CD14-positive monocyte (primary cell): Measurements from ENCODE around the gene GSTCD. TPM values are rescaled to one million over a fixed set of nuclear protein-coding genes. Genes with fewer than 3 reads are reported as not detected.

Experiments used
- DNase-seq, 3 donors: peaks; one replicate each; pipeline ENCODE4 v3.0.0-alpha.2; 2011 to 2022
- H2AFZ ChIP-seq: 2 replicates; pipeline ENCODE4 v1.6.0; 2012; ENCODE audit warnings: mild to moderate bottlenecking, low read depth, low read length, inconsistent platforms; ENCODE audit not compliant: insufficient read depth, poor library complexity, severe bottlenecking
- H3K27ac ChIP-seq, 2 donors: 1 replicate in 1 of 2; 2 replicates in 1 of 2; pipeline ENCODE4 v1.5.1; 2012 to 2013; ENCODE audit warnings: low read length in 2 of 2, control low read depth in 1 of 2, inconsistent platforms in 1 of 2, low read depth in 1 of 2, mild to moderate bottlenecking in 1 of 2
- H3K27me3 ChIP-seq, 2 donors: one replicate each; pipeline versions ENCODE4 v1.6.0 to v1.6.1; 2011 to 2013; ENCODE audit warnings: low read length in 2 of 2; ENCODE audit not compliant: control insufficient read depth in 2 of 2, insufficient read depth in 2 of 2
- H3K36me3 ChIP-seq, 2 donors: replicated peaks in 1 of 2; 1 replicate in 1 of 2; 2 replicates in 1 of 2; pipeline versions ENCODE4 v1.5.1 to v1.6.1; 2012 to 2013; ENCODE audit warnings: low read length in 2 of 2, control low read depth in 1 of 2, inconsistent platforms in 1 of 2, mild to moderate bottlenecking in 1 of 2; ENCODE audit not compliant: insufficient read depth in 2 of 2, control insufficient read depth in 1 of 2
- H3K4me1 ChIP-seq, 2 donors: 1 replicate in 1 of 2; 2 replicates in 1 of 2; pipeline versions ENCODE4 v1.5.1 to v1.6.1; 2012 to 2013; ENCODE audit warnings: low read length in 2 of 2, control low read depth in 1 of 2, inconsistent platforms in 1 of 2, mild to moderate bottlenecking in 1 of 2, moderate library complexity in 1 of 2; ENCODE audit not compliant: insufficient read depth in 2 of 2, control insufficient read depth in 1 of 2
- H3K4me2 ChIP-seq: replicated peaks from 2 replicates; pipeline ENCODE3; 2012; ENCODE audit warnings: low read length, moderate library complexity, mild to moderate bottlenecking; ENCODE audit not compliant: poor library complexity, severe bottlenecking; ENCODE audit errors: extremely low read depth
- H3K4me3 ChIP-seq, 3 experiments: fragments of 200-600 bp in 1 of 3; sonication (generic) in 1 of 3; replicated peaks in 1 of 3; 1 replicate in 2 of 3; 2 replicates in 1 of 3; pipeline ENCODE4 v1.5.1; 2011 to 2013; ENCODE audit warnings: low read length in 3 of 3, mild to moderate bottlenecking in 3 of 3, control low read depth in 2 of 3, low read depth in 2 of 3, inconsistent platforms in 1 of 3, moderate library complexity in 1 of 3
- H3K79me2 ChIP-seq: 2 replicates; pipeline ENCODE4 v1.6.0; 2012; ENCODE audit warnings: mild to moderate bottlenecking, control low read depth, inconsistent platforms, low read length, moderate library complexity; ENCODE audit not compliant: insufficient read depth
- H3K9ac ChIP-seq: 2 replicates; pipeline ENCODE4 v1.6.0; 2017; ENCODE audit warnings: low read length, mild to moderate bottlenecking; ENCODE audit not compliant: insufficient read depth, poor library complexity, severe bottlenecking
- H3K9me3 ChIP-seq, 2 donors: replicated peaks in 1 of 2; 1 replicate in 1 of 2; 2 replicates in 1 of 2; pipeline versions ENCODE4 v1.5.1 to v1.6.1; 2012 to 2013; ENCODE audit warnings: low read length in 2 of 2, control low read depth in 1 of 2; ENCODE audit not compliant: control insufficient read depth in 1 of 2, insufficient read depth in 1 of 2
- H4K20me1 ChIP-seq: 2 replicates; pipeline ENCODE4 v1.6.0; 2012; ENCODE audit warnings: mild to moderate bottlenecking, low read length, control low read depth, moderate library complexity; ENCODE audit not compliant: insufficient read depth
- H3K27ac Mint-ChIP-seq, 7 donors: one replicate each; pipeline ENCODE4 v1.8.0; 2020; ENCODE audit warnings: mild to moderate bottlenecking in 7 of 7, mixed read lengths in 7 of 7, moderate library complexity in 6 of 7, inconsistent platforms in 2 of 7
- H3K27me3 Mint-ChIP-seq, 3 donors: one replicate each; pipeline ENCODE4 v1.8.0; 2021 to 2022; ENCODE audit warnings: low read depth in 3 of 3, mild to moderate bottlenecking in 3 of 3, mixed read lengths in 3 of 3, moderate library complexity in 3 of 3, inconsistent platforms in 1 of 3
- H3K36me3 Mint-ChIP-seq, 2 donors: one replicate each; pipeline ENCODE4 v1.8.0; 2020; ENCODE audit warnings: mixed read lengths in 2 of 2, inconsistent platforms in 1 of 2, mild to moderate bottlenecking in 1 of 2
- H3K4me1 Mint-ChIP-seq: one replicate; pipeline ENCODE4 v1.8.0; 2020; ENCODE audit warnings: mild to moderate bottlenecking, mixed read lengths
- H3K4me3 Mint-ChIP-seq, 2 donors: one replicate each; pipeline ENCODE4 v1.8.0; 2020; ENCODE audit warnings: mild to moderate bottlenecking in 2 of 2, mixed read lengths in 2 of 2, moderate library complexity in 1 of 2
- H3K9me3 Mint-ChIP-seq, 7 donors: one replicate each; pipeline ENCODE4 v1.8.0; 2020 to 2022; ENCODE audit warnings: mixed read lengths in 7 of 7, mild to moderate bottlenecking in 6 of 7, moderate library complexity in 6 of 7, inconsistent platforms in 2 of 7
- CTCF ChIP-seq: fragments of 200-600 bp; IDR thresholded peaks from one replicate; pipeline ENCODE4 v1.8.0; 2022; ENCODE audit warnings: antibody characterized with exemption, mild to moderate bottlenecking
- WGBS: methylation state at CpG from one replicate; pipeline ENCODE4 v1.1.5; 2013; ENCODE audit warnings: missing lambda C conversion rate; ENCODE audit not compliant: insufficient coverage; 5-methylcytosine and 5-hydroxymethylcytosine counted together
- intact Hi-C, 2 donors: fragments of 100-400 bp; cut with micrococcal nuclease; formaldehyde crosslinking; loops; one replicate each; pipeline versions ENCODE4 v1.15.0 to v1.15.1; 2023
- polyA plus RNA-seq, 3 donors: library from polyadenylated mRNA; depleted of rRNA in 1 of 3; unstranded in 2 of 3; stranded (reverse) in 1 of 3; fragments of 300-500 nt in 2 of 3; fragments of >200 nt in 1 of 3; fragmentation: Illumina TruSeq in 2 of 3; gene quantifications; 1 replicate in 2 of 3; 2 replicates in 1 of 3; pipeline ENCODE4 v1.2.3, GENCODE V29; 2012 to 2021

GSTCD gene
- polyA plus RNA-seq, 3 donors, result 0.93 to 1.5 (median 1.2) TPM

- H3K9me3 Mint-ChIP-seq, result no peaks in the 10 kb centered on the region
- H3K27me3 Mint-ChIP-seq, result peaks cover 0 to 2% (median 2%) of the 10 kb centered on the region in 3 donors
- no peak overlapping the region for H3K9ac ChIP-seq
- H3K27ac Mint-ChIP-seq, result no peak overlapping the region
- no peak overlapping the region for H3K4me3 Mint-ChIP-seq
- no peak overlapping the region for H3K4me3 ChIP-seq
- H3K4me1 Mint-ChIP-seq, result no peaks in the 10 kb centered on the region
- H3K36me3 ChIP-seq, result no peaks in the 10 kb centered on the region
- H3K9me3 ChIP-seq, result no peaks in the 10 kb centered on the region
- H2AFZ ChIP-seq, result no peak overlapping the region
- H3K27me3 ChIP-seq, result no peaks in the 10 kb centered on the region
- no peak overlapping the region for H3K4me2 ChIP-seq
- WGBS, result 100% methylated on average over 1 of the region's 3 CpGs
- no peak for TF ChIP-seq CTCF
- H3K4me1 ChIP-seq, result no peaks in the 10 kb centered on the region
- no peak for DNase-seq
- intact Hi-C loops, result no loop called here
- no peaks in the 10 kb centered on the region for H3K36me3 Mint-ChIP-seq
- no peak overlapping the region for H3K27ac ChIP-seq
- no peaks in the 10 kb centered on the region for H4K20me1 ChIP-seq
- no peaks in the 10 kb centered on the region for H3K79me2 ChIP-seq
Measured at GRCh38 chr4:105870963-105871362, 162.4 kb downstream of the GSTCD start.

GRCh38 chr4:105871997-105872396 lies 163.4 kb downstream of the GSTCD start:
- Mint-ChIP-seq H3K4me3 (no peak overlapping the region), H3K4me1 (no peaks in the 10 kb centered on the region)
- 100% methylated on average over 1 of the region's 2 CpGs for WGBS

More at GRCh38 chr4:105871997-105872396, 163.4 kb downstream of the GSTCD start:
- no peak overlapping the region for H3K4me2 ChIP-seq
- H3K79me2 ChIP-seq, result no peaks in the 10 kb centered on the region
- H3K9ac ChIP-seq, result no peak overlapping the region
- no peak overlapping the region for H2AFZ ChIP-seq
- no peaks in the 10 kb centered on the region for H3K27me3 ChIP-seq
- Mint-ChIP-seq H3K36me3 (no peaks in the 10 kb centered on the region), H3K27ac (no peak overlapping the region), H3K9me3 (no peaks in the 10 kb centered on the region), H3K27me3 (peaks cover 2% of the 10 kb centered on the region in 3 donors)
- H3K27ac ChIP-seq, result no peak overlapping the region
- no peaks in the 10 kb centered on the region for H3K9me3 ChIP-seq
- DNase-seq, result no peak
- H3K4me1 ChIP-seq, result no peaks in the 10 kb centered on the region
- no peaks in the 10 kb centered on the region for H4K20me1 ChIP-seq
- intact Hi-C loops, result no loop called here
- TF ChIP-seq CTCF, result no peak
- no peaks in the 10 kb centered on the region for H3K36me3 ChIP-seq
- H3K4me3 ChIP-seq, result no peak overlapping the region
